Activated CD8-positive, alpha-beta memory T cell treated with anti-CD3 and anti-CD28 coated beads, Interleukin-2, amount 10 ng/mL, durations not matched to agents 7 days and 5 days (primary cell): ENCODE data around the gene CIITA. TPM values are rescaled to one million over a fixed set of nuclear protein-coding genes. Genes with fewer than 3 reads are reported as not detected.
"Not testable (repeated sequence)": the region's sequence is repeated elsewhere in the genome, so short reads cannot be mapped to it uniquely, and the experiment has no call there.

Experiments used
- ATAC-seq: fragments of 150-1000 bp; cut with Tn5 transposase; one replicate; pipeline ENCODE4 v1.10.0; 2021; ENCODE audit warnings: moderate library complexity
- CTCF ChIA-PET: fragments of 350-600 bp; sonication (Branson Sonifier 250); formaldehyde crosslinking; loops from one replicate; lab custom pipeline; 2021; ENCODE audit warnings: antibody characterized with exemption; lab: Charles Lee
- DNase-seq: peaks from one replicate; pipeline ENCODE4 v3.0.0-alpha.2; 2020
- H3K27ac Mint-ChIP-seq: one replicate; pipeline ENCODE4 v1.8.0; 2021; ENCODE audit warnings: mild to moderate bottlenecking, mixed read lengths
- H3K27me3 Mint-ChIP-seq: one replicate; pipeline ENCODE4 v1.8.0; 2021; ENCODE audit warnings: mixed read lengths
- H3K36me3 Mint-ChIP-seq: one replicate; pipeline ENCODE4 v1.8.0; 2021; ENCODE audit warnings: mild to moderate bottlenecking, mixed read lengths
- H3K4me1 Mint-ChIP-seq: one replicate; pipeline ENCODE4 v1.8.0; 2021; ENCODE audit warnings: mixed read lengths
- H3K4me3 Mint-ChIP-seq: one replicate; pipeline ENCODE4 v1.8.0; 2021; ENCODE audit warnings: mild to moderate bottlenecking, moderate library complexity, mixed read lengths
- H3K9me3 Mint-ChIP-seq: one replicate; pipeline ENCODE4 v1.8.0; 2022; ENCODE audit warnings: low read depth, mixed read lengths
- total RNA-seq, 2 experiments: library from RNA; stranded (reverse); gene quantifications; one replicate each; pipeline ENCODE4 v1.2.3, GENCODE V29; 2021

CIITA gene
- total RNA-seq, 2 experiments from 2014 or later, result 68.7 to 103 TPM

DNA sequence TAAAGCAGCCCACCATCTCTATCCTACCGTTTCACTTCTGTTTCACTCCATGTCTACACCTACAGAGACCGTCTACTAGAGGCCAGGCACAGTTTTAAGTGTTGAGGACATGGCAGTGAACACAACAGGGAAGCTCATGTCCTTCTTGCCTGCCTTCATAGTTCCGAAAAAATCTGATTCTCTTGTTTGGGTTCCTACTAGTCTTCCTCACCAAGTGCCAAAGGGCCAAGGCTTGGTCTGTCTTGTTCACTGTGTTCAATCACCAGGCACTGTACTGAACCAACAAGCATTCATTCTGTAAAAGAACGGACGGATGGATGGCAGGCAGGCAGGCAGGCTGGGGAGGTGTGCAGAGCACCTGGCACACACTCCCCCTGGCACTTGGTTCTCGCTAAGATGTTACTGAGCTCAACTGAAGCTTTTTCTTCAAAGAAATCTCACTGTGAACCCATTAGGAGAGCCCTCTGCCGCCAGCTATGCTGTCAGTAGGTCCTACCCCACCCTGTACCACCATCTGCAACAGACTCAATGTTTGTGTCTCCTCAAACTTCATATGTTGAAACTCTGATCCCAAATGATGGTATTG, 62.7 kb downstream of the CIITA start:
- DNase-seq (no peak), ATAC-seq (no peak)
- H3K9me3 Mint-ChIP-seq, result no peaks in the 10 kb centered on the region
- no peaks in the 10 kb centered on the region for H3K27me3 Mint-ChIP-seq
- CTCF ChIA-PET, result interaction anchor here (1.3 kb wide), 2 partner anchors 61 to 202 kb away, joined by 3 to 4 read pairs; no protein-coding TSS in a partner anchor
- peaks cover 71% of the 10 kb centered on the region for H3K4me1 Mint-ChIP-seq
- peak overlapping the region; percentile 90 for H3K4me3 Mint-ChIP-seq
- H3K27ac Mint-ChIP-seq, result peak overlapping the region; percentile 25
- peaks cover 6% of the 10 kb centered on the region for H3K36me3 Mint-ChIP-seq

DNA sequence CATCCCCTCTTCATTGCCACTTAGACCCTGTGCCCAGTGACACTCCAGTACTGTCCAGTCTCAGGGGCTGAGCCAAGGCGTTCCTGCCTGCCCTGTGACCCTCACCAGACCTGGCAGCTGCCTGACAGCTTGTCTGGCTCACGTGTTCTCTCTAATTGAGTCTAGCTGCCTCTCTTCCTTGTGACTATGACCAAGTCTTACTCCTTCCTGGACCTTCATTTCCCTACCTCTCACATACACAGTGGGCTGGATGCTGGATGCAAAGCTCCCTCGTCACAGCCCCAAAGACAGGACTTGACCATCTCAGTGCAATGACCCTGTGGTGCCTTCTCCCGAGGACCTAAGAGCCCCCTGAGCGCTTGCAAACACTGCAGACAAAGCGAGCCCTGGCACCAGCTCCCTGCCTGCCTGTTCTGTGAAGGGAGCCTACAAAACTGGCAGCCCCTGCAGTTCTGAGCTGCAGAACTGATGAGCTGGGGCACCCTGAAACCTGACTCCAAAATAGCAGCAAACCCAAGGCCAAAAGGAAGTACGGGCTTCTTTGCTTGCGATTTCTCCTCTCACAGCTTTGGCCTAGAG, 63.6 kb downstream of the CIITA start:
- ATAC-seq, result no peak
- no peak for DNase-seq
- Mint-ChIP-seq H3K4me3 (peak overlapping the region; percentile 90), H3K9me3 (no peaks in the 10 kb centered on the region), H3K27me3 (no peaks in the 10 kb centered on the region), H3K4me1 (peaks cover 74% of the 10 kb centered on the region), H3K27ac (peak overlapping the region; percentile 79), H3K36me3 (peaks cover 4% of the 10 kb centered on the region)
- CTCF ChIA-PET, result interaction anchor here (0.9 to 1.3 kb wide), 10 partner anchors 8 to 465 kb away, joined by 3 to 5 read pairs (median 4); partner anchors contain the start of genes CIITA and SOCS1

DNA sequence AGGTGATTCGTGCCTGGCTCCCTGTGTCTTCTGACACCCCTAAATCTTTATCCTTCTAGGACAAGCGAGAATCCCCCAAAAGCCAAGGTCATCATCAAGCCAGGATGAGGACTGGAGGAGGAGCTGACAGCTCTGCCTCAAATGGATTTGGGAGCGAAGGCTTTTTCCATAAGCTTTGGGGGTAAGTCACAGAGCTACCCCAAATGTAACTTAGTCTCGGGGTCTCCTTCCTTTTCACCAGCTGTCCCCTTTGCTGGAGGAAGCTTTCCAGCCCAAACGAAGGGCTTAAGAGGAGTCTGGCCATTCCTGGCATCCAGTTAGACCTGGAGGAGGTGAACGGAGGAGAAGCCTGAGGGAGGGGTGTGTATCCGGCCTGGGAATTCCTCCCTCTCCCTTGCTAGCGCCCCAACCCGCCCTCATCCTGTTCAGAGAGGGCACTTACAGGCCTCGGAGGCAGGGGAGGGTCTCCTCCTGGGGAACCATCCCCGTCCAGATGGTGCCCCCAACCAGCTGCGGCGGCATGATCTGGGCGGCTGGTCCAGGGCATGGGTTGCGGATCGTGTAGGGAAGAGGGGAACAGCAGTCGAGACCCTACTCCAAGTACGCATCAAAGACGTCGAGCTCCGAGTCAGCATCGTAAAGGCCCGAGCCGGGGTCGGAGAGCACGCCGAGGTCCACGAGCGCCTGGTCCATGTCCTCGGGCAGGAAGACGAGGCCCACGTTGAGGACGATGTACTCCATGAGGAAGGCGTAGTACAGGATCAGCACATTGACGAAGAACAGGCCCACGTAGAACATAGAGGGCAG, 64.3 kb downstream of the CIITA start:
- DNase-seq, result no peak
- H3K27me3 Mint-ChIP-seq, result no peaks in the 10 kb centered on the region
- CTCF ChIA-PET, result interaction anchor here (0.9 to 2.1 kb wide), 13 partner anchors 8 to 465 kb away, joined by 3 to 10 read pairs (median 4); partner anchors contain the start of genes CIITA and SOCS1
- peak overlapping the region; percentile 79 for H3K27ac Mint-ChIP-seq
- H3K4me3 Mint-ChIP-seq, result peak overlapping the region; percentile 90
- no peak for ATAC-seq
- peaks cover 75% of the 10 kb centered on the region for H3K4me1 Mint-ChIP-seq
- no peaks in the 10 kb centered on the region for H3K9me3 Mint-ChIP-seq
- H3K36me3 Mint-ChIP-seq, result peaks cover 1% of the 10 kb centered on the region

DNA sequence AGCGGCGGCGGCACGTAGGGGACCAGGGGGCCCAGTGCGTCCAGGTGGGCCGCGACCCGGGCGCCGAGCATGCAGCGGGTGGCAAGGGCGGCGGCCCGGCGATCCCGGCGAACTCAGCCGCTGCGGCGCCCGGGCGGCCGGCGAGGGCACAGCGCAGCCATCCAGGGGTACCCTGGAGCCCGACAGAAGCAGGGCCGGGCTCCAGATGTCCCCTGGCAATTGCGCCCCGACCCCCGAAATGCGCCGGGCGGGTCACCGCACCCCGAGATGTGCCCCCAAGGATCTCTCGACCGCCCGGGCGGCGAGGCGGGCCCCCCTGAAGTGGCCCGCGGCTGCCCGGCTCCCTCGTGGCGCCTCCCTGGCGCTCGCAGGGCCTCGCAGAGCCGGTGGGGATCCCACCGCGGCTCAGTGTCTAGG, 64.9 kb downstream of the CIITA start:
- H3K4me3 Mint-ChIP-seq, result peak overlapping the region; percentile 90
- not testable (repeated sequence) for DNase-seq, H3K9me3 Mint-ChIP-seq, H3K36me3 Mint-ChIP-seq, H3K27me3 Mint-ChIP-seq
- CTCF ChIA-PET, result interaction anchor here (0.9 to 2.1 kb wide), 8 partner anchors 9 to 415 kb away, joined by 3 to 10 read pairs (median 4); partner anchors contain the start of genes CIITA and NUBP1
- H3K27ac Mint-ChIP-seq, result peak overlapping the region; percentile 79
- ATAC-seq, result peak; percentile 5
- H3K4me1 Mint-ChIP-seq, result peaks cover 70% of the 10 kb centered on the region

DNA sequence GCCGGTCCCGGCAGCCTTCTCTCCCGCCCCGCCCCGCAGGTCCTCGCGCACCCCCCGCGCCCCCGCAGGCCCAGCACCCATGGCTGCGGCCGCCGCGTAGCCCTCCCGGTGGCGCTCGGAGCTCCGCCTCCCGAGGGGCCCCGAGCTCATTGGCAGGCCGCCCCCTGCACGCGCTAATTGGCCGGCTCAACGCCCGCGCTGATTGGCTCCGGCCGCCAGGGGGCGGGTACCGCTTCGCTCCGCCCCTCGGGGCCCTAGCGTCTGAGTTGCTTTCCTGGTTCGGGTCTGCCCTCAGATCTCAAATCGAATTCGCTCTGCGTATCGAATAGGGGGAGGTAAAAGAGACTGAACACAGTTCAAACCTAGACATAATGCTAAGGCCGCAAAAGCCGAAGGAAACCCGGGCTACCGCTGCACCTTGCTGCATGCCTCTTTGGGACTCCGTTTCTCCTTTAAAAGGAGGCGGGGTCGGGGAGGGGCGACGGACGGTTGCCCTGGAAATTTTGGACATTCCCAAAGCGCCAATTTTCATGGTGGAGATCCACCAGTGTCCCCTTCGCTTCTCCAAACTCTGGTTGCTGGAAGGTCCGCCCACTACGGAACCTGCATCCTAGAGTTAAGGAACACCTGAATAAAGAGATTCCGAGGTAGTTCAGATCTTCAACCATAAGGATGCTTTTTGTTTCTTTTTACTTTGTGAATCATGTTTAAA, 65.5 kb downstream of the CIITA start, which contains the start of gene DEXI:
DEXI (minus strand) TSS at position 117 of the 712 bp plus-strand sequence. CDS start 463 bp downstream, outside the sequence.
- DNase-seq, result peak; percentile 95
- Mint-ChIP-seq H3K4me3 (peak within 1 kb of the TSS; percentile 90), H3K9me3 (no peaks in the 10 kb centered on the region), H3K27me3 (no peaks in the 10 kb centered on the region), H3K27ac (peak within 1 kb of the TSS; percentile 79), H3K4me1 (peaks cover 66% of the 10 kb centered on the region), H3K36me3 (no peaks in the 10 kb centered on the region)
- peak; percentile 91 for ATAC-seq
- CTCF ChIA-PET, result interaction anchor here (0.9 to 2.1 kb wide), 8 partner anchors 9 to 414 kb away, joined by 3 to 10 read pairs (median 4); partner anchors contain the start of genes CIITA and NUBP1

DNA sequence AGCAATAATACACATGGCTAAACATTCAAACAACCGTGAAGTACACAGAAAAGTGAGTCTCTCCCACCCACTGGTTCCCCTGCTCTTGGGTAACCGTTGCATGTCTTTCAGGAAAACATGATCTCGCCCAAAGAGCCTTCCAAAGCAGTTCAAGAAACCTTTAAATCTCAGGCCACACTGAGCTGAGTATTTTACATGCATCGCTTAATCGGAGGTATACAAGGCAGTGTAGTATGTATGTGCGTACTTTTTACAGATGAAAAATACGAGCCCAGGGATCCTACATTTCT, 66.0 kb downstream of the CIITA start:
- no peaks in the 10 kb centered on the region for H3K36me3 Mint-ChIP-seq
- no peak overlapping the region for H3K27ac Mint-ChIP-seq
- H3K27me3 Mint-ChIP-seq, result no peaks in the 10 kb centered on the region
- peak overlapping the region; percentile 90 for H3K4me3 Mint-ChIP-seq
- ATAC-seq (no peak), DNase-seq (no peak)
- H3K4me1 Mint-ChIP-seq, result peaks cover 63% of the 10 kb centered on the region
- no peaks in the 10 kb centered on the region for H3K9me3 Mint-ChIP-seq
- CTCF ChIA-PET, result interaction anchor here (1.3 to 2.1 kb wide), 4 partner anchors 12 to 66 kb away, joined by 4 to 10 read pairs (median 5); partner anchors contain the start of gene CIITA

DNA sequence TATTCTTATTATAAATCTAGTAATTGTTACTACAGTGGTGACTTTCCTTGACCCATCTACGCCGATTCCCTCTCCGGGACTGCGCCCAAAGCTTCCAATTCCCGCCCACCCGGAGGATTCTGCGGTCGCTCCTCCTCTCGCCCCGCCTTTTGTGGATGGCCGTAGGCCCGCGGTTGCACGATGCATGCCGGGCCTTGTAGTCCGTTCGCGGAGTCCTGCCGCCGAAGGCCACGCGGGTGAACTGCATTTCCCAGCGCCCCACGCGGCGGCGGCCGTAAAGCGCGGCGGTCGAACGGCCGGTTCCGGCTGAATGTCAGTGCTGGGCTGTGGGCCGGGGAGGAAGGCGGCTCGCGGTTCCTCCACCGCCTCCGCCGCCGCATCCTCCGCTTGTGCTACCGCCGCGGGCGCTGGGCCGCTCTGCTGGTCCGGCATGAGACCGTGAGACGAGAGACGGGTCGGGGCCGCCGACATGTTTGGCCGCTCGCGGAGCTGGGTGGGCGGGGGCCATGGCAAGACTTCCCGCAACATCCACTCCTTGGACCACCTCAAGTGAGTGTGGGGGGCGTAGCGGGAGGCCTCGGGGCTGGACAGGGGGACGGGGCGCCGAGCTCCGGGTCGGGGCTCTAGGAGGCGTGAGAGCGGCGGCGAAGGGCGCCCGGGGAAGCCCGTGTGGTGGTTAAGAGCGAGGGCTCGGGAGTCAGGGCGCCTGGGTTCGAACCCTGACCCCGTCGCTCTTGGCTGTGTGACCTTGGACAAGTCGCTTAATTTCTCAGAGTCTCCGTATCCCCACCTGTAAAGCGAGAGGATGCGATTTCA, 67.5 kb downstream of the CIITA start, which contains the start of gene CLEC16A:
CLEC16A (plus strand) TSS at position 316 of the 816 bp plus-strand sequence; CDS start at position 470, 154 bp downstream.
- Mint-ChIP-seq H3K36me3 (no peaks in the 10 kb centered on the region), H3K27me3 (no peaks in the 10 kb centered on the region), H3K4me3 (peak within 1 kb of the TSS; percentile 90), H3K27ac (peak within 1 kb of the TSS; percentile 83), H3K4me1 (peaks cover 60% of the 10 kb centered on the region), H3K9me3 (no peaks in the 10 kb centered on the region)
- DNase-seq (peak; percentile 98), ATAC-seq (peak; percentile 72)
- CTCF ChIA-PET, result interaction anchor here (0.8 to 2.3 kb wide), 7 partner anchors 9 to 853 kb away, joined by 3 to 16 read pairs (median 3); partner anchors contain the start of gene ZC3H7A

DNA sequence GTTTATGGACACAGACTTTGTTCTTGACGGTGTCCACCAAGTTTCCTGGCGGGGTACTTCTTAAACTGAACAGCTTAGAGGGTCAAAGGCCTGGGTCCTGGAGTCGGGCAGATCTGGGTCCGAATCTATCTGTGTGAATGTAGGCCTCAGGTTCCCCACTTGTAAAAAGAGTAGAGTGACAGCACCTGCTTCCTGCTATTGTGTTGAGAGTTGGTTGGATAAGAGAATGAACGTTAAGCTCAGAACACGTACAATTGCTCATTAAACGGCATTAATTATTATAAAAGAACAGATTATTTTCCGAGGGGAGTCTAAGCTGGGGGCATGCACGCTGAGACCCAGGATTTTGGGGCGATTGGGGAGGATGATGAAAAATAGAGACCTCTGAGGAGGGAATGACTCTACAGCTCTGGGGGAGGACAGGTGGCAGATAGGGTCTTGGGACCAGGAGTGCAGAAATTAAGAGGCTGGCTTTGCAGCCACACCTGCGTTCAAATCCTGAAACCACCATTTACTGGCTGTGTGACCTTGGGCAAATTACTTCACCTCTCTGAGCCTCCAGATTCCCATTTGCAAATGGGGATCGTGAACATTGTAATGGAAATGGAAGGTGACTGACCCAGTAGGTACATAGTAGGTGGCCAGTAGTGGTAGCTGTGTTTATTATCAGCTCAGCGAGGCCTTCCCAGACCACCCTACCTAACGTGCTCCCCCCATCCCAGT, 68.2 kb downstream of the CIITA start:
- DNase-seq, result no peak
- CTCF ChIA-PET, result interaction anchor here (0.8 to 2.3 kb wide), 7 partner anchors 9 to 852 kb away, joined by 3 to 16 read pairs (median 3); partner anchors contain the start of gene ZC3H7A
- Mint-ChIP-seq H3K27ac (peak overlapping the region; percentile 83), H3K4me3 (peak overlapping the region; percentile 84), H3K36me3 (peaks cover 1% of the 10 kb centered on the region), H3K9me3 (no peaks in the 10 kb centered on the region), H3K4me1 (peaks cover 60% of the 10 kb centered on the region), H3K27me3 (no peaks in the 10 kb centered on the region)
- no peak for ATAC-seq

DNA sequence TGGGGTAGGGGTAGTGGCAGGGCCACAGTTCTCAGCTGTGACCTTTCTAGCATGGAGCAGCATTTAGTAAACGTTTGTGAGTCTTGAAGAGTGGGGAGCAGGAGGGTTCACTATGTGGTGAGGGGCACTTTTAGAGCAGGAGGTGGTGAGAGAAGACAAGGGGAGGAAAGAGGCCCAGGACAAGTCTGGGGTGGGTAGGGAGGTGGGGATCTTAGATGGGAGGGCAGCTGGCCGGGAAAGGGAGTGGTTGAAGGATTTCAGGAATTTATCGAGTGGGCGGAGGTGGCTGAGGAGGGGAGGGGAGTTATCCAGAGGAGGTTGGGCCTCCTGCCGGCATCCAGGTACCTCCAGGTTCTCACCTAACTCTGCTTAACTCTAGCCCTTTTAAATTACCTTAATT, 69.3 kb downstream of the CIITA start:
- H3K27me3 Mint-ChIP-seq, result no peaks in the 10 kb centered on the region
- CTCF ChIA-PET, result interaction anchor here (1.1 to 1.2 kb wide), 2 partner anchors 16 to 309 kb away, joined by 4 read pairs; no protein-coding TSS in a partner anchor
- peak overlapping the region; percentile 8 for H3K4me3 Mint-ChIP-seq
- peaks cover 58% of the 10 kb centered on the region for H3K4me1 Mint-ChIP-seq
- DNase-seq, result no peak
- H3K9me3 Mint-ChIP-seq, result no peaks in the 10 kb centered on the region
- peaks cover 1% of the 10 kb centered on the region for H3K36me3 Mint-ChIP-seq
- no peak overlapping the region for H3K27ac Mint-ChIP-seq
- no peak for ATAC-seq

DNA sequence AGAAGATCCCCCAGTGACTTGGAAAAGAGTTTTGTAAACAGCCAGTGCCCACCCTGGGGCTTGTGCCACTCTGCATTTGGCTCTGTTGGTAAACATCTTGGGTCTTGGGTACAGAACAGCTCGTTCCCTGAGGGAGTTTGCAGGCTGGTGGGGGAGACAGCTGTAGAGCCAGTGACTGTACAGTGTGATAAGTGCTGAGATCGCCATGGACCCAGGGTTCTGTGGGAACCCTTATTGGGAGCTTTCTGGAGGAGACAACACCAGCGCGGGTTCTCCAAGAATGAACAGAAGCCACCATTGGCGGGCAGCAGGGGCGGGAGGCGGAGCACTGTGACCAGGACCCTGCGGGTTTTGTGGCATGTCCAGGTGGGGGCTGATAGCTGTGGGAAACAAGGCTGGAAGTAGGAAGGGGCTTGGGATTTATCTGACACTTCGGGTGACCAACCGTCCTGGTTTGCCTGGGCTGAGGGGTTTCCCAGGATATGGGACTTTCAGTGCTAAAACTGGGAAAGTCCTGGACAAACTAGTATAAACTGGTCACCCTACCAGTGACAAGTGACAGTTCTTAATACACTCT, 70.3 kb downstream of the CIITA start:
- CTCF ChIA-PET, result interaction anchor here (1.1 kb wide), 1 partner anchor 308 kb away, joined by 4 read pairs; no protein-coding TSS in a partner anchor
- Mint-ChIP-seq H3K27ac (no peak overlapping the region), H3K4me1 (peaks cover 58% of the 10 kb centered on the region), H3K9me3 (no peaks in the 10 kb centered on the region), H3K36me3 (peaks cover 1% of the 10 kb centered on the region), H3K4me3 (no peak overlapping the region), H3K27me3 (no peaks in the 10 kb centered on the region)
- no peak for DNase-seq
- ATAC-seq, result no peak

DNA sequence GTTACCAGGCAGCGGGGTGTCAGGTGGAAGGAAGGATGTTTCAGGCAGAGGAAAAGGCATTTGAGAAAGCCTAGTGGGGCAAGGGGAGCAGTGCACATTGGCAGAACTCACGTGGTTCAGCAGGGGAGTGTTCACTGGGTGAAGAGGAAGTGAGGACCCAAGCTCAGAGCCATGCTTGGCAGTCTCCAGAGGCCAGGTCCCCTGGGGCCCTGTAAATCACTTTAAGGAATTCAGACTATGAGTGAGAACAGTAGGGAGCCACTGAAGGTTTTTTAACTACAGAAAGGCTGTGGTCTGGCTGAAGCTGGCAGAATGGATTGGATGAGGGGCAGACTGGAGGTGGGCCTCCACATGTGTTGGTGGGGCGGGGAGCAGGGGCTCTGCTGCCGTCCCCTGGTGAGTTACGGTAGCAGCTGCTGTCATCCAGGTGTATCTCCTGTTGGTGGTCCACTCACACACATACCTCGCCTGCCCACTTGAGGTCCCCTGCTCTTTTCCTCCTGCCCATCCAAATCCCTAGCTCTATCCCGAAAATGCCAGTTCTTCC, 72.5 kb downstream of the CIITA start:
- DNase-seq, result peak; percentile 73

More for the DNA sequence above, 72.5 kb downstream of the CIITA start:
- Mint-ChIP-seq H3K36me3 (peaks cover 1% of the 10 kb centered on the region), H3K4me1 (peaks cover 58% of the 10 kb centered on the region), H3K9me3 (no peaks in the 10 kb centered on the region), H3K4me3 (no peak overlapping the region), H3K27me3 (no peaks in the 10 kb centered on the region), H3K27ac (peak overlapping the region; percentile 48)
- ATAC-seq, result peak; percentile 63
- CTCF ChIA-PET, result interaction anchor here (0.5 to 3.5 kb wide), 6 partner anchors 15 to 739 kb away, joined by 3 to 29 read pairs (median 5); no protein-coding TSS in a partner anchor
